NOMO-1 treated with DMSO at 0.1 percent for 48 hours (cell line): Measurements from ENCODE around the gene ZMIZ1.

Experiments
- DNase-seq: peaks from one replicate; lab custom pipeline; 2025; ENCODE audit not compliant: unreplicated experiment; lab: John Stamatoyannopoulos, UW

The ZMIZ1 gene

DNA sequence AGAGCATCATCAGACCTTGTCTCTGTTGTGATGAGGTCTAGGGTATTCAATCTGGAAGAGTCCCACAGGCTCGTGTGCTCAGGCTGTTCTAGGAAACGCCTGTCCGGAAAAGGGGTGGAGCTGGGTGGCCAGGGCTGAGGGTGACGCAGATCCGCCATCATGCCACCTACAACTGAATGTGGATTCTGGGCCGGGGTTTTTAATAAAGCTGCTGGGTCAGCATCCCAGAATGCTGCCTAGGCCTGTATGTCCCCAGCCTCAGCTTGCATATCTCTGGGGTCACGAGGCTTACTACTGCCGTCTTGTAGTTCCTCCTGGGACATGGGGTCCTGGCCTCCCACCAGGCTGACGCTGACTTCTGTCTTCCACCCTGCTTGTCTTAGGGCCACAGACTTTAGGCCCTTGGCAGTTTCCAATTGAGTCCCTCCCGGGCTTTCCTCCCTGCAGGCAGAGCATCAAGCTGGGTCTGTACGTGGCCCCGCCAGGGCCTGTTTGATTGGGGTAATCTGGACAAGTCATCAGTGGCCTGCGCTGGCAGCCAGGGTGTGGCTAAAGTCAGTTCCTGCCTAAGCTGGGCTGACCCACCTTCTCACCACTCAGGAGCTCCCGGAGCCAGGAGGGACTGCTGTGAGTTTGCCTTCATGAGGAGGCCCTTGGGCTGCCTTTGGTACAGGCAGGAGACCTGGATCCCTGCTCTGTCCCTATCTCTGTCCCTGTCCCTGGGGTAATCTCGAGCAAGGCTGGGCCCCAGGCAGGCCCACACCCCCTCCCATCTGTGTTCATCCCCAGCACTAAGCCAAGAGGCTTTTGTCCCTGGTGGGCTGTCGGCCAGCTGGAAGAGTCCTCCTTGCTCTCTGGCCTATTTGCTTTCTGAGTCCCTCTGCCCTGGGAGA is 79.9 kb downstream of the ZMIZ1 start:
- DNase-seq: no peak

DNA sequence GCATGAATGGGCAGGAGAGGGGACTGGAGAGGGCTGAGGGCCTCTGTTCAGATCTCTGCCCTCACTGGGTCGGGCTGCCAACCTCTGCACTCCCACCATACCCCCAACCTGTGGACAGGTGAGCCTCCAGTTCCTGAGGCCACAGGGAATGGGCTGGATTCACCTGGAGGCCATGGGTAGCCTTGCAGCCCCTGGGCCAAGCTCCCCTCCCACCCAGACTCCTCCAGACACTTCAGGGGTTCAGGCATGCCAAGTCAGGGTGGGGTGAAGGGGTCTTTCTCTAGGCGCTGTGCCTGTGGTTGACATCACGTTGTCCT is 80.5 kb downstream of the ZMIZ1 start:
- DNase-seq: no peak

DNA sequence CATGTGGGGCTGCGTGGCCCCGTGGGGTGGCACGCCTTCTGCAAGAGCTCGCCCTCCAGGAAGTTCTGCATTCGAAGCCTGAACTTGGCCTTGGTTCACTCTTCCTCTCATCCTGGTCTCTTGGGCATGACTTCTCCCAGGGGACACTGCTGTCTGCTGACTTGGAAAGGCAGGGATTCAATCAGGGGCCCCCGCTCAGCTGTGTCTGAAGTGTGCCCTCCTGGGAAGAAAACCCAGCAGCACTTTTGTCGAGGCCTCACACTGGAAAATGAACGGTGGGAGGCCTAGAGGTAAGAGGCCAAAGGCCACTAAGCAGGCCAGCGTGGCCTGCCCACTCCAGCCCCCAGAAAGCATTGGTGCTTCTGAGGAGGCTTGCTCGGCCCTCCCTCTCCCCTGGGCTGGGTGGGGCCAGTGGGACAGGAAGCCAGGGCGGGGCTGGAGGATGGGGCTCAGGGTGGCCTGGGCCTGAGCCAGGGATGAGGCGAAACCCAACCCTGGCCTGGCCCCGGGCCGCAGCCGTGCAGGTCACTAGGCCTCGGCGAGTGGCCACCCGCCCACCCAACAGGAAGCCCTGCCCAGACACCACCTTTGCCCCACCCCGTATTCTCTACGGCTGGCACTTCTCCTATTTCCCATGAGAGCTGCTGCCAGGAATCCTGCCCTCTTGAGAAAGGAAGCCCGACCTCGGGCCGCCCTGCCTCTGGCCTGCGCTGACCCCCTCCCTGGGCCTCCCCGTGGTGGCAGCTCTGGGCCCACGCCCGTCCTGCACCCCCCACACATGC is 81.1 kb downstream of the ZMIZ1 start:
- peak; percentile 44 for DNase-seq

DNA sequence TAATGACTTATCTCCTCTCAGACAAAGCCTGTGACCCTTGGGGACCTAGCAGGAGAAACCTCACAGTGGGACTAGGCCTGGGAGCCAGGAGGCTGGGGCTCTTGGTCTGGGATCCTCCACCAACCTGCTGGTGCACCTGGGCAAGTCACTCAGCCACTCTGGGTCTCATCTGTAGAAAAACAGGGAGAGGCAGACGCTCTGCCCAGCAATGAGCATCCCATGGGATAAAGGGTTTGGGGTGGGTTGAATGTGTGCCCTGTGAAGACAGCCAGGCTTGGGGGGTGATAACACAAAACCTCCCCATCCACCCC is 81.6 kb downstream of the ZMIZ1 start:
- DNase-seq: no peak

DNA sequence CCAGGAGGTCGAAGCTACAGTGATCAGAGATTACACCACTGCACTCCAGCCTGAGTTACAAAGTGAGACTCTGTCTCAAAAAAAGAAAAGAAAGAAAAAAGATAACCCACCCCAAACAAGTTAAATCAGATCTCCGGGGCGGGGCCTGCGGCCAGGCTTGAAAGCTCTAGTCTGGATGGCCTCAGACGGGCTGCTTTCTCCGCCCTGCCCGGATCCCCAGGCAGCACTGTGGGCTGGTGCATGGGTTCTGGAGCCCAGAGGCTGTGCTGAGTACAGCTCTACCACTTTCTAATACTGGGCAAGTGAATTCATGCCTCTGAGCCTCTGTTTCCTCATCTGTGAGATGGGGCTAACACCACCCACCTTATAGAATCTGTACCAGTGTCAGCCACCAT is 83.7 kb downstream of the ZMIZ1 start:
- no peak for DNase-seq

DNA sequence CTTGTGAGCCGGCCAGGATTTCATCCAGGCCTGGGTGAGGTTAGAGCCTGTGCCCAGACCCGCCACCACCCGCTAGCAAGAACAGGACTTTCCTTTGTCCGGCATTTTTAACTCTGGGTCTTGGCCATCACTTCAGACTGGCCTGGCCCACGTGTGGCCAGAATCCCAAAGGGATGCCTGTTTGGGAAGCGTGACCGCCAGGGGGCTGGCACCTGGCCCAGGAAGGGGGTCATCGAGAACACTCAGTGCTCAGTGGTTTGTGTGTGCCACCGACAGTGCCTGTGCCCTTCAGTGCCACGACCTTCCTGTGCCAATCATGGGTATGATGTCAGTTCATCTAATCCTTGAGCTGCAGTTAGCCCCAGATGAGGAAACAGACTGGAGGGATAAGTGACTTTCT is 85.0 kb downstream of the ZMIZ1 start:
- no peak for DNase-seq

DNA sequence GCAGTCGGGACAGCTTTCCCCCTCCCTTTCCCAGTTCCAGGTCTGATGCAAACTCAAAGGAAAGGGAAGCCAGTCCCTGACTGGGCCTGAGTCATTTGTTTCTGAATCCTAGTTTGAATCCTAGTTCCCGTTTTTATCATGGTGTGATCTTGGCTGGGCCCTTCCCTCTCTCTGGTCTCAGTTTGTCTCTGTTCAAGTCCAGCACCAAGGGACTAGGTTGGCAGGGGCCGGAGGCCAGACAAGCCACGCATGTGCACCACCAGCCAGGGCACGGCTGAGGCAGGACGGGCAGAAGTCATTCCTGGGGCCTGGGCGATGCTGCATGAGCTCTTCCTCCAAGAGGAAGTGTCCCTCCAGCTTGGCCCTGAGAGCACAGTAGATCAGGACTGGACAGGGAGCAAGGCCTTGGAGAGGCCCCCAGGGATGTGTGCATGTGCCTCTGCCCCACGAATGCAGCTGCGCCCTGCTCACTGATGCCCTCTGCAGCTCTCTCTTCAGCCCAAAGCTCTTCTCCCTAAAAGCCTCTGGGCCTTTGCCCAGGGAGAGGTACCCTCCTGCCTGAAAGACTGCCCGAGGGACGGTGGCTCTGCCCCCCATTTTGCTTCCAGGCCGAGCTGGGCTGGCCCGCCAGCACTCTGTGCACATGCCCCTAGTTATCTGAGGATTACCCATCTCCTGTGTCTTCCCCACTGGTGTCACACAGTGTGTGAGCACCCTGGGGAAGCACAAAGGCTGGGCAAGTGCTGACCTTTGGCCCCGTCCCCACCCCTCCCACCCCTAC is 86.7 kb downstream of the ZMIZ1 start:
- peak; percentile 3 for DNase-seq

DNA sequence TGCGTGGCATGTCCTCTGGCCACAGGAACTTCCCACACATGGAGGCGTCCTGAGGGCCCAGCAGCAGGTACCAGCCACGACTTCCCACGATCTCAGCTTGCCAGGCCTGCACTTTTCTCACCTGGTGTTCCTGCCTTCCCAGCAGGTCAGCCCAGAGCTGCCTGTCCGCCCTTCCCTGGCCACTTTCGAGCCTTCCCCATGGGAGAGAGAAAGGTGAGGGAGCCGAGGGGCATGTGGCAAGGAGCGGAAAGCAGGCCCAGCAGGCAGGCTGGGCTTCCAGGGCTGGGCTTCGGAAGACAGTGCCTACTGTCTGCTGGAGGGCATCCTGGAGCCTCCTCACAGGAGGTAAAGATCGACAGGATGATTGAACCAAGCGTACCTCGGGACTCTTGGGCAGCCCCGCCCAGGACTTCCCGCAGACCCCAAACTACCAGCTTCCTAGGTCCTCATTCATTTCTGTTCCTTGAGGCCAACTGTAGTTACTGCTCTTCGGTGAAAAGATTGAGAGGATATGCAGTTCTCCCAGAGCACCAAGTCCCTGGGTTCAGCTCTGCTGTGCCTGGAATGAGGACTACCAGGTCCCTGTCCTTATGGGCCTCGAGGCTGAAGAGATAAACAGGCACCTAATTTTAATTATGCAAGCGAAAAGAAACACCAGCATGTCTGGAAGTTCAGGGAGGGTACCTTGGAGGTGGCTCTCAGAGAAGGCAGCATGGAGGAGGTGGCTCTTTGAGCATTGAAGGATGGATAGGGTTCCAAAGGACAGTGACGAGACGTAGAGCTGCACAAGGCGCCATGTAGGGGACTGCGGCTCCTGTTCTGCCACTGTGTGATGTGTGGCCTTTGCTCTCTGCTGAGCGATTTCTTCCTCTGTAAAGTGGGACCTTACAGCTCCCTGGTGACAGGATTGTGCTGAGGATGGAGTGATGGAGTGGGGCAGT is 87.8 kb downstream of the ZMIZ1 start:
- DNase-seq: no peak

DNA sequence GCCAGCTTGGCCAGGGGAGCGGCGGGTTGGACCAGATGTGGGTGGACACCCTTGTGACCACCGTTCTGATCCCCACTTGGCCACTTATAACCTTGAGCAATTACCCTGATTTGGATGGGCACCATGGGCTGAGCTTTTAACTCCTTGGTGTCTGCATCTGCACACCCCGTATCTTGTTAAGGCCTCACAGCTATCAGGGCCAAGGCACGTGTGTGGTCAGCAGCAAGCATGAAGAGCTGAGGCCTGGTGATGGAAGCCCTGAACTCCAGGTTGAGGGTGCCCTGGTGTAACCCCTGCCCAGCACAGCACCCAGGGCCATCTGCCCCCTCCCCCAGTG is 89.2 kb downstream of the ZMIZ1 start:
- DNase-seq: no peak

DNA sequence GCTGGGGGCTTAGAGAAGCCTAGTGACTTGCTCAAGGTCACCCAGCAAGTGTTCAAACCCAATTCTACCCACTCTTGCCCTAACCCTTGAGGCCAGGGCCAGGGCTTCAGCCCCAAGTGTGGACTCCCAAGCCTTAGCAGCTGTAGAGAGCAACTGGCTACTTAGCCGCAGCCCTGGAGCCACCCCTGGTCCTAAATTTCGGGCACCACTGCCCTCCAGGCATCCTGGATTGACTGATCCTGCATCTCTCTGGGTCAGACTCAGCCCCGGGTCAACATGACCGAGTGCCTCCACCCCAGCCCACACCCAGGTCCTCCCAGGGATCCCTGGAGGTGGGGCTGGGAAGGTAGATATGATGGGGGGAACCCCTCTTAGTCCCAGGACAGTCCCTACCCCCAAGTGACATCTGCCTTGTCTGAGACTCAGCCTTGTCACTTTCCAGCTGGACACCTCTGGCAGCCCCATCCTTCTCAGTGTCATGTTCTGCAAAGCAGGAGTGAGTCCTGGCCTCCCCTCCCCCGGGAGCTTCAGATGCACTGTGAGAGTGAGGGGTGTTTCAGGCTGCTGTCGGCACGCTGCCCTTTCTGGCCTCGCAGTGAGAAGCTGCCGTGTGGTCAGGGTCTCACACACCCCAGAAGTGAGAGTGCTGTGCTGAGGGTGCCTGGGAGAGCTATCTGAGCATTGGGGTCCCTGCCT is 89.8 kb downstream of the ZMIZ1 start:
- DNase-seq: no peak

DNA sequence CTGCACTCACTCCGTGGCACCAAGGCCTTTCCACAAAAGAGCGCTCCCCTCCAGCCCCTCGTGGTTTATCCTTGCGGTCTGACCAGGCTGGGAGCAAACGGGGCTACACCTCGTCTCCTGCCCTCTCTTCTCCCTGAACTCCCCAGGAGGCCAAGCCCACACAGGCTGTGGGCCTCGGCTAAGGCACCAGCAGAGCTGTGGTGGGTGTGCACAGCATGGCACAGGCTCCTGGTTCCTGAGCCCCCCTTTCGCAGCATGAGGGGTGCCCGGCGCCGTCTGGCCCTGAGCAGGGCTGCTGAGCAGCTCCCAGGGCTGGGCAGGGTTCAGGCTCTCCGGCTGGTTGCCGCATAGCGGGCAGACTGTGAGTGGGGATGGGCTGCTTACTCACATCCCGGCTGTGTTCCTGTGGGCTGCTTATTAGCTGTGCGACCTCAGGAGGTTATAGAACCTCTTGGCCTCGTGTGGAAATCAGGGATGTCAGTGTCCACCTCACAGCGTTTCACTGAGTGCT is 90.4 kb downstream of the ZMIZ1 start:
- no peak for DNase-seq

DNA sequence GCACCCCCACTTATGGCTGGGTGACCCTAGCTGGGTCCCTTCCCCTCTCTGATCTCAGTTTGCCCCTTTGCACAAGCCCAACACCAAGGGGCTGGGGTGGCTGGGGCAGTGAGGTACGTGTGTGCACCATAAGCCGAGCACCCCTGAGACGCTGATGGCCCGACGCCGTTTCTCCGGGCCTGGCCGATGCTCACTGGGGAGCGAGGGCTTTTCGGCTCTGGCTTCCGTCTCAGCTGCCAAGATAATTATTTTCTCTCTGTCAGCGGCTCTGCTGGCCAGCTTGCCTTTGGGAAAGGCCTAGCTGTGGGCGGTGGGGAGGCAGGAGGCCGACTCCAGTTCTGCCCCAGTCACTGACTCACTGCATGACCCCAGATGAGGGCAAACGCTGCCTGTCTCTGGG is 91.0 kb downstream of the ZMIZ1 start:
- no peak for DNase-seq

DNA sequence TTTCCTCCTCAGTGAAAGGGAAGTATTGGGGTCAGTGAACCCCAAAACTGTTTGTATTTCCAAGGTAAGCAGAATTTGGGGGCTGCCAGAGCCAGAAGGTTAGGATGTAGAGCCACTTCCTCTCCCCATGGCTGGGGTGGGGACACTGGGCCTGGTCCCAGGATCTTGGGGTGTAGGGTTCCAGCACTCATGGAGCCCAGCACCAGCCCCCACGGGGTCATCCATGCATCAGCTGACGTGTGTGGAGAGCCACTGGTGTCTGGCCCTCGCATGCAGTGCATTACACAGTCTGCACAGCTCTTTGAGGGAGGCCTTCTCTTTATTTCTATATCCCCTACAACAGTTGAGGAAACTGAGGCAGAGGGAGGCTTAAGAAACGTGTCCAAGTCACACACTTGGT is 91.4 kb downstream of the ZMIZ1 start:
- DNase-seq: no peak

DNA sequence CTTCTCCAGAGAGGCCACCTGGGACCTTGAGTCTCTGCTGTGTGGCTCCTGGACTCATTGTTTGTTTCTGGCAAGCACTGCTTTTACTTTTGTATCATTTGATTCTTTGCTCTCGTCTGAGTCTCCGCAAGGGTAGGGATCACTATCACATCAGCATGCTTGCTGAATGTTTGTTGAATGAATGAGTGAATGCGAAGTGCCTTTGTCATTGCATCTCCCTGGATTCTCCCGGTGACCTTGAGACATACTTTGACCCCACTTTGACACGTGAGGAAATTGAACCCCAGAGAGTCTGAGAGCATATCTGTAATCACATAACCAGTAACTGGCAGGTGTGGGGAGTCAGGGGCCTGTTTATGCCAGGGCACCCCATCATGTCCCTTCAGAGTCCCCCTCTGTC is 92.8 kb downstream of the ZMIZ1 start:
- no peak for DNase-seq

DNA sequence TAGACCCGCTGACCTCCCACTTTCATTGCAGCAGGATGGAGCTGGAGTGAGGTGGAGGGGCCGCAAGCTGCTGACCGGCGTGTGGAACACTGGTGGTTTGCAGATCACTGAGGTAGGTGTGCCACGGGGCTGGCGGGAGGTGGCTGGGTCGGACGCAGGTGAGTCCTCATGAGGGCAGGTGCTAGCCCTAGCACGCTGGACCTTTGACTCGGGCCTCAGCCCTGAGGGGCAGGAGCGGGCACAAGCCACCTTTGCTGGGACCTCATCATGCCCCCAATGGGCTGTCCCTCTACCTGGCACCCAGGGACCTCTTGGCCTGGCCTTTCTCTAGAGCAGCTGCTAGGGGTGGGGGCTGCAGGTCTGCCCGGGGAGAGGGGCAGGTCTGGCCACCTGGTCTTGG is 93.3 kb downstream of the ZMIZ1 start:
- DNase-seq: no peak

DNA sequence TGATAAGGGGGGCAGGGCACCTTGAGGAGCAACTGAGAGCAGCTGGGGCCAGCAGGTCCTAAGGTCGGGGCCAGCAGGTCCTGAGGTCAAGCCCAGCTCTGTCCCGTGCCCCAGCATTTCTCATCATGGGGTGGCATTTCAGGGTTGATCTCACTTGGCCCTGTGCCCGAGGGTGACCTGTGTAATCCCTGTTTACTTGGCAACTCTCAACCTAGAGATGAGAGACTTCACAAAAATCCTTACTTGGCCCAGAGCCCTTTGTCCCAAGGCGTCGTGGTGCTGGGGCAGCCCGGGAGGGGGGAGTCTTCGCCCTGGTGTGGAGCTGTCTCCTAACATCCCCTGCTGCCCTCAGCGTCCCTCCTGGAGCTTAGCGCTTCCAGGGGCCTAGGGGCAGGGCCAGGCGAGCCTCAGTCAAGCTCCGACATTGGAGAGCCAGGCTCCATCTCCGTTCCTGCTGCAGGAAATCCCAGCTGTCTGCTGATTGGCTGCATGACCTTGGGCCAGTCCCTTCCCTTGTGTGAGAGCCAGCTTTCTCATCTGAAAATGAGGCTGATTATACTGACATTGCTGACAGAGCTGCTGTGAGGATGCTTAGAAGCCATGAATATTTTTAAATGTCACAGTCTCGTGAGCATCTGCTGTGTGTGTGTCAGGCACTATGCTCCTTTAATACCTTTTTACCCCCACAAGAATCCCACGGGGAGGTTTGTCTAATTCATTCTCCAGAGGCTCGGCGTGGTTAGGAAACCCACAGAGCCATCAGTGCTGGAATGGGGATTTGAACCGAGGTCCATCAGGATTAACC is 94.3 kb downstream of the ZMIZ1 start:
- DNase-seq: no peak

DNA sequence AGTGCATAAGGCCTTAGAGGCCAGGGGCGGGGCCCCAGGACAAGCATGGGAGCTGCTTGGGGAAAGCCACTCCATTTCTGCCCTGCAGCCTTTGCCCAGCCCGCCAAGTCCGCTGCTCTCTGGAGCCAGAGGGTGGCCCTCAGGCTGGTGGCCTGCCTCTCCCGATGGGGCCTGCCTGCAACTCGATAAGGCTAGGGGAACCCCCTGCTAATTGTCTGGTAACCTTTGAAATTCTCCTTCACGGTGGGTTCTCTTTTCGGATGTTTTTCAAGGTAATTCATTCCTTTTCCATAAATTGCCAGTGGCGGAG is 94.9 kb downstream of the ZMIZ1 start:
- no peak for DNase-seq

DNA sequence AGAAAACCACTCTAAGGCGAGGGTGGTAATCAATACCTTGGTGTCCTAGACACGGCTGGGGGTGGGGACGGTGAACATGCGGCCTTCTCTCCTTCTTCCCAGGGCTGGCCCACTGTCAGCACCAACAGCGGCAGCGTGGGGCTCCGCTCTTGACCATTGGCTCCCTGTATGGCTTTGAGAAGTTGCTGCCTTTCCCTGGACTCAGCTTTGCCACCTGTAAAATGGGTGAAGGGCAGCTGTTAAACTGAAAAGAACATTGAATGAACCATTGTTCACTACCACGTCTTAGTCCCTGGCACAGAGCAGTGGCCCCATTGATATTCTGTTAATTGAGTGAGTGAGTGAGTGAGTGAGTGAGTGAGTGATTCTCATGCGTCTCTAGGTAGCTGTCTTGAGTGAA is 95.3 kb downstream of the ZMIZ1 start:
- no peak for DNase-seq

DNA sequence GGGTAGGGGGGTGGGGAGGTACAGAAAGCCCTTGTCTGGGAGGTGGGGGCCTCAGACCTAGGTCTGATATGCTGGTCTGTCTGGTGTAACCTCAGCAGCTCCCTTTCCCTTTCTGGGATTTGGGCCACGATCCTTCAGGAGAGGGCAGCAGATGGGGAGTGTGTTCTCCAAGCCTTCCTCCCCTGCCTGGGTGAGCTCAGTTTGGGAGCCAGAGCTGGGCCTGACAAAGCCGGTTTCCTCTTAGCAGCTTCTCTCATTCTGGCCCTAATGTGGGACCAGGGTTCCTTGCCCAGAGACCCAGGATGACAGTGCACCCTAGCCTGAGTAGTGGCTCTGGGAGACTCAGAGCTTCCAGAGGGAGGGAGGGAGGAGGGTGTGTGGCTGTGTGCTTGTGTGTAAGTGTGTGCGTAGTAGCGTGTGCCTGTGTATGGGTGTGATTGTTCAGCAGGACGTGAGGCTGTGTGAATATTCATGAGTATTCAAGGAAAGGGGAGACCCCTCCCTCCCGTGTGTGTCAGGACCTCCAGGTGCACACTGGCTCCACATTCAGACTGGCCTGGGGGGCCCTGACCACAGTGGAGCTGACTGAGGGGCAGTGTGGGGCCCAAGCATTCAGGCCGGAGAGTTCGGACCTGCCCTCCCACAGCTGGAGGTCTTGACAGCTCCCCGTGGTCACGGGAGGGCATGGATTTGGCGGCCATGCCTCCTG is 96.5 kb downstream of the ZMIZ1 start:
- DNase-seq: no peak
